Ovary (tissue), 9 donors: Measurements from ENCODE around the gene INTS7. TPM values are rescaled to one million over a fixed set of nuclear protein-coding genes. Genes with fewer than 3 reads are reported as not detected.
"Not testable (repeated sequence)": the region's sequence is repeated elsewhere in the genome, so short reads cannot be mapped to it uniquely, and the experiment has no call there.

Experiments used
- DNase-seq, 5 donors: peaks; one replicate each; pipeline ENCODE4 v3.0.0-alpha.2; 2019 to 2020
- H3K27ac ChIP-seq, 2 donors: fragments of 200-600 bp; one replicate each; pipeline versions ENCODE4 v1.5.1 to v1.8.0; 2019 to 2022
- H3K27me3 ChIP-seq: fragments of 200-600 bp; one replicate; pipeline ENCODE4 v1.8.0; 2022
- H3K36me3 ChIP-seq: fragments of 200-600 bp; sonication (generic); one replicate; pipeline ENCODE4 v1.5.1; 2019
- H3K4me1 ChIP-seq: one replicate; pipeline ENCODE4 v1.8.1; 2013; ENCODE audit warnings: mild to moderate bottlenecking, moderate library complexity; ENCODE audit not compliant: insufficient read depth
- H3K4me3 ChIP-seq: fragments of 200-600 bp; sonication (generic); one replicate; pipeline ENCODE4 v1.5.1; 2017
- H3K9me3 ChIP-seq, 2 donors: fragments of 200-600 bp in 1 of 2; sonication (generic) in 1 of 2; one replicate each; pipeline versions ENCODE4 v1.5.1 to v1.8.1; 2013 to 2019; ENCODE audit warnings: mild to moderate bottlenecking in 1 of 2, moderate library complexity in 1 of 2
- EP300 ChIP-seq: sonication (generic); formaldehyde crosslinking; IDR thresholded peaks from one replicate; pipeline ENCODE4 v1.6.1; 2017; ENCODE audit warnings: antibody characterized with exemption
- POLR2A ChIP-seq: fragments of 450-650 bp; IDR thresholded peaks from one replicate; pipeline ENCODE4 v1.6.1; 2017; ENCODE audit warnings: antibody characterized with exemption, mild to moderate bottlenecking, moderate library complexity
- WGBS, 3 donors: extraction: QIAGEN DNeasy Blood & Tissue Kit in 1 of 3; methylation state at CpG; one replicate each; pipeline versions ENCODE4 v1.1.5 to v1.1.7; 2013 to 2017; 5-methylcytosine and 5-hydroxymethylcytosine counted together
- intact Hi-C, 4 donors: fragments of 100-400 bp; cut with DNase I; formaldehyde crosslinking; loops; one replicate each; pipeline versions ENCODE4 v1.11.0 to v1.15.1; 2022 to 2023
- polyA plus RNA-seq, 2 donors: library from polyadenylated mRNA; stranded (reverse); fragments of 200-250 nt in 1 of 2; fragments of 350-450 nt in 1 of 2; fragmentation: Illumina TruSeq in 1 of 2; extraction: RNeasy Lipid Tissue Mini Kit (QIAGEN cat#74804) in 1 of 2; gene quantifications; one replicate each; pipeline ENCODE4 v1.2.3, GENCODE V29; 2013 to 2014
- total RNA-seq, 7 donors: library from RNA; depleted of rRNA in 2 of 7; stranded (reverse); fragments of >200 nt in 2 of 7; fragmentation: NEBNext Ultra II Directional in 3 of 7; extraction: Animal tissue kit (Norgen Biotek cat#: 25700) in 3 of 7; gene quantifications; one replicate each; pipeline versions ENCODE4 v1.1.0 to v1.2.4, GENCODE V29; 2016 to 2023
- TF ChIP-seq, protein P1 (sequence below), 3 donors: fragments of 450-650 bp in 2 of 3; fragments of 200-600 bp in 1 of 3; IDR thresholded peaks; one replicate each; pipeline versions ENCODE4 v1.5.1 to v1.8.0; 2016 to 2022; ENCODE audit warnings: antibody characterized with exemption in 3 of 3, mild to moderate bottlenecking in 1 of 3
- donor health status: DM: no; HTN: no; CAD: no; lungs with moderate emphysema.
- donor health status: DM: no; HTN: no; CAD: no.
- donor health status: Bipolar disorder and iron deficiency.
- donor health status: DM: yes; HTN: yes; CAD: no.
- donor health status: DM: no; HTN: no; CAD: no.
- donor health status: DM: yes; HTN: yes; CAD: no.

Gene INTS7
- total and polyA plus RNA-seq, 9 donors = 4.0 to 19.1 (median 7.0) TPM

DNA sequence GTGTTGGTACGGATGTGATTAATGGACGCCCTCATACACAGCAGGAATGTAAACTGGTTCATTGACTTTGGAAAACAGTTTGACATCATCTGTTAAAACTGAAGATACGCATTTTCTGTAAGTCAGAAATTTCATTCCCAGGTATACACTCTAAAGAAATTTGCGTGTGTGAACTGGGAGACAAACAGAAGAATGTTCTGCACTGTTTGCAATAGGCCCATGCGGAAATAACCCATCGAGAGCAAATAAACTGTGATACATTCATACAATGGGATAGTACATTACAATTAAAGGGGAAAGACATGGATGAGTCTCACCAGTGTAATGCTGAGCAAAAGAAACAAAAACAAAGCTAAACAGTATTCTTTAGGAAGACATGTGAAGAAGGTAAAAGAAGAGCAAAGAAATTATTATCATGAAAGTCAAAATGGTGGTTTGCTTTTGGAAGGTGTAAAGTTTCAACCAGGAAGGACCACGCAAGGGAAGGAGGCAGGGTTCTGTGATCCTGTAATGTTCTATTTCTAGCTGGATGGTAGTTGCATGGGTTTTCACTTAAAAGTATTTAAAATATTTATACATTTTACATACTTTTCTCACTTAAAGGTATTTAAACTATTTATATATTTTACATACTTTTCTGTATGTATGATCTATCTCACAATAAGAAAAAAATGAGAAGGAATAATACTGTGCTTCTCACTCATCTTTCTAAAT is 30.3 kb downstream of the INTS7 start:
- DNase-seq = no peak
- H3K27ac ChIP-seq = no peak overlapping the region
- H3K4me1 ChIP-seq = no peaks in the 10 kb centered on the region
- H3K27me3 ChIP-seq = no peaks in the 10 kb centered on the region
- intact Hi-C loops = no loop called here
- H3K4me3 ChIP-seq = no peak overlapping the region
- WGBS, 3 donors = 87 to 95% (median 95%) methylated on average over 7 of the region's 7 CpGs
- H3K36me3 ChIP-seq = no peaks in the 10 kb centered on the region
- no peak for TF ChIP-seq POLR2A
- no peak for TF ChIP-seq EP300
- TF ChIP-seq, protein P1, sequence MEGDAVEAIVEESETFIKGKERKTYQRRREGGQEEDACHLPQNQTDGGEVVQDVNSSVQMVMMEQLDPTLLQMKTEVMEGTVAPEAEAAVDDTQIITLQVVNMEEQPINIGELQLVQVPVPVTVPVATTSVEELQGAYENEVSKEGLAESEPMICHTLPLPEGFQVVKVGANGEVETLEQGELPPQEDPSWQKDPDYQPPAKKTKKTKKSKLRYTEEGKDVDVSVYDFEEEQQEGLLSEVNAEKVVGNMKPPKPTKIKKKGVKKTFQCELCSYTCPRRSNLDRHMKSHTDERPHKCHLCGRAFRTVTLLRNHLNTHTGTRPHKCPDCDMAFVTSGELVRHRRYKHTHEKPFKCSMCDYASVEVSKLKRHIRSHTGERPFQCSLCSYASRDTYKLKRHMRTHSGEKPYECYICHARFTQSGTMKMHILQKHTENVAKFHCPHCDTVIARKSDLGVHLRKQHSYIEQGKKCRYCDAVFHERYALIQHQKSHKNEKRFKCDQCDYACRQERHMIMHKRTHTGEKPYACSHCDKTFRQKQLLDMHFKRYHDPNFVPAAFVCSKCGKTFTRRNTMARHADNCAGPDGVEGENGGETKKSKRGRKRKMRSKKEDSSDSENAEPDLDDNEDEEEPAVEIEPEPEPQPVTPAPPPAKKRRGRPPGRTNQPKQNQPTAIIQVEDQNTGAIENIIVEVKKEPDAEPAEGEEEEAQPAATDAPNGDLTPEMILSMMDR (IDR thresholded peaks at IDR 0.05) = no peak
- H3K9me3 ChIP-seq = no peaks in the 10 kb centered on the region

DNA sequence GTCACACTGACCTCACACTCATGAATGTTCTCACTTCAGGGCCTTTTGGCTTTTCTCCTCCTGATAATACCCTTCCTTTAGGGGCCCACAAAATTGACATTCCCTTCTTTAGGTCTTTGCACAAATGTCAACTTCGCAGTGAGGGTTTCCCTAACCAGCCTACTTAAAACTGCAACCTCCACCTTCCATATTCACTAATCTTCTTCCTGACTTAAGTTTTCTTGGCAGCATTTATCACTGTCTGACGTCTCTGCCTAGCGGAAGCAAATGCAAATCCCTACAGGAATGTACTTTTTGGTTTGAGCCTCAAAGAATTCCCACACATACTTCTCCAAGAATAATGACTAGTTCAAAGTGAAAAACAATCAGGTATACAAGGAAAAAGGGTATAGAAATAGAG is 32.8 kb downstream of the INTS7 start:
- Histone ChIP-seq H3K27me3 (no peaks in the 10 kb centered on the region), H3K4me1 (no peaks in the 10 kb centered on the region), H3K9me3 (peaks cover 0 to 2% of the 10 kb centered on the region in 2 donors), H3K36me3 (no peaks in the 10 kb centered on the region), H3K27ac (no peak overlapping the region), H3K4me3 (no peak overlapping the region)
- WGBS, 3 donors = 88 to 89% (median 89%) methylated on average over 3 of the region's 3 CpGs
- intact Hi-C loops = no loop called here
- TF ChIP-seq POLR2A (no peak), EP300 (no peak)
- TF ChIP-seq, protein P1 (IDR thresholded peaks at IDR 0.05) = no peak
- DNase-seq = no peak

DNA sequence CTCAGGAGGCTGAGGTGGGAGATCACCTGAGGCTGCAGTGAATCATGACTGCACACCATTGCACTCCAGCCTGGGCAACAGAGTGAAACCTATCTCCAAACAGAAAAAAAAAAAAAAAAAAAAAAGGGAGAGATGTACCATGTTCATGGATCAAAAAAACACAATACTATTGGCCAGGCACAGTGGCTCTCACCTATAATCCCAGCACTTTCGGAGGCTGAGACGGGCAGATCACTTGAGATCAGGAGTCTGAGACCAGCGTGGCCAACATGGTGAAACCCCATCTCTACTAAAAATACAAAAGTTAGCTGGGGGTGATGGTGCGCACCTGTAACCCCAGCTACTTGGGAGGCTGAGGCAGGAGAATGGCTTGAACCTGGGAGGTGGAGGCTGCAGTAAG is 37.9 kb downstream of the INTS7 start:
- DNase-seq, H3K36me3 ChIP-seq, H3K27ac ChIP-seq, H3K4me1 ChIP-seq, H3K9me3 ChIP-seq, H3K4me3 ChIP-seq, intact Hi-C loops, H3K27me3 ChIP-seq: not testable (repeated sequence)
- 96 to 99% (median 96%) methylated on average over 4 of the region's 4 CpGs for WGBS, 3 donors

DNA sequence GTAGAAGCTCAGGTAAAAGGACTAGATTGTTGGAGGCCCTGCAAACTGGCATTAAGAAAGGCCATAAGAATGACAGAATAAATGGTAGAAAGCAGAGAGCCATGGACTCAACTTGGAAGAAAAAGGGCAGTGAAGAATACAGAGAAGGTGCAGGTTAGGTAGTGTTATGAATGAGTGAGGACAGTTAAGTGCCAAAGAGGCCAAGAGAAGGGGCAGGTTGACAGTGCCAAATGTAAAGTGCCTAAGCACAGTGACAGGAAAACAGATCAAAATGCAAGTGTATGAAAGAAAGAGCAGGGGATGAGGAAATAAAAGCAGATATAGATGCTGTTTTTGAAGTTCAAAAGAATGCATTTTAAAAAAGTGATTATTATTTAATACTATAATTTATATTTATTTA is 43.7 kb downstream of the INTS7 start:
- Histone ChIP-seq H3K4me1 (no peaks in the 10 kb centered on the region), H3K9me3 (no peaks in the 10 kb centered on the region), H3K27me3 (no peaks in the 10 kb centered on the region), H3K27ac (no peak overlapping the region), H3K4me3 (no peak overlapping the region), H3K36me3 (no peaks in the 10 kb centered on the region)
- intact Hi-C loops = no loop called here
- DNase-seq = no peak
- TF ChIP-seq, protein P1 (IDR thresholded peaks at IDR 0.05) = no peak
- TF ChIP-seq POLR2A (no peak), EP300 (no peak)

DNA sequence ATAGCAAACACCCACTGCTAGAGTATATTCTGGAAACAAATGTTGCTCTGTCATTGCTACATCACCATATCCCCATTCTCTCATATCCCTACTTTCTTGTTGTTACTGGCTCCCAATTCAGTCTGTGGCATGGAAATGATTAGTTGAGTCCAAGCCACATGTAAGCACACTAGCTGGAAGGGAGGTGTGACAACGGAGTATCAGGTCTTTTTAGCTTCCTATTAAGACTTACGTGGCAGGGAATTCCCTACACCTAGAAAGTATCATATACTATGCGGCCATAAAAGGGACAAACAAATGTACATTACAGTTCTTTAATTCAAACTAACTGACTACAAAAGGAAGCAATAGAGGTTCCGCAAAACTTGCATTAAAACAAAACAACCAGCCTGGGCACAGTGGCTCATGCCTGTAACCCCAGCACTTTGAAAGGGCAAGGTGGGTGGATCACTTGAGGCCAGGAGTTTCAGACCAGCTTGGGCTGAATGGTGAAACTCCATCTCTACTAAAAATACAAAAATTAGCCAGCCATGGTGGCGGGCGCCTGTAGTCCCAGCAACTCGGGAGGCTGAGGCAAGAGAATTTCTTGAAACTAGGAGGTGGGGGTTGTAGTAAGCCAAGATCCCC is 48.6 kb downstream of the INTS7 start:
- intact Hi-C loops = no loop called here
- TF ChIP-seq POLR2A (no peak), EP300 (no peak)
- TF ChIP-seq, protein P1 (IDR thresholded peaks at IDR 0.05) = no peak
- DNase-seq = no peak
- Histone ChIP-seq H3K36me3 (no peaks in the 10 kb centered on the region), H3K4me3 (no peak overlapping the region), H3K9me3 (no peaks in the 10 kb centered on the region), H3K4me1 (no peaks in the 10 kb centered on the region), H3K27me3 (no peaks in the 10 kb centered on the region), H3K27ac (no peak overlapping the region)
- WGBS, 3 donors = 91 to 98% (median 96%) methylated on average over 7 of the region's 7 CpGs
